IPS-20b (cell line): ENCODE measurements around the gene FBXW9.
"Not testable (repeated sequence)": the region's sequence is repeated elsewhere in the genome, so short reads cannot be mapped to it uniquely, and the experiment has no call there.

Source experiments
- H3K27ac ChIP-seq: one replicate; pipeline ENCODE4 v1.5.1; 2013; ENCODE audit warnings: low read length
- H3K27me3 ChIP-seq: 2 replicates; pipeline ENCODE4 v1.6.1; 2013; ENCODE audit warnings: mild to moderate bottlenecking, low read length, inconsistent platforms; ENCODE audit not compliant: insufficient read depth
- H3K36me3 ChIP-seq: 2 replicates; pipeline ENCODE4 v1.6.1; 2013; ENCODE audit warnings: low read depth, mild to moderate bottlenecking, inconsistent platforms, low read length, moderate library complexity; ENCODE audit not compliant: insufficient read depth
- H3K4me1 ChIP-seq: 2 replicates; pipeline ENCODE4 v1.6.1; 2013; ENCODE audit warnings: mild to moderate bottlenecking, control low read depth, inconsistent platforms, low read length, moderate library complexity; ENCODE audit not compliant: insufficient read depth
- H3K4me3 ChIP-seq: 2 replicates; pipeline ENCODE4 v1.5.1; 2013; ENCODE audit warnings: mild to moderate bottlenecking, low read length, inconsistent platforms
- H3K9ac ChIP-seq: 2 replicates; pipeline ENCODE4 v1.6.1; 2013; ENCODE audit warnings: low read depth, mild to moderate bottlenecking, inconsistent platforms, low read length, moderate library complexity
- H3K9me3 ChIP-seq: 2 replicates; pipeline ENCODE4 v1.6.1; 2013; ENCODE audit warnings: mild to moderate bottlenecking, low read depth, low read length, inconsistent platforms; ENCODE audit not compliant: insufficient read depth

Gene FBXW9

DNA sequence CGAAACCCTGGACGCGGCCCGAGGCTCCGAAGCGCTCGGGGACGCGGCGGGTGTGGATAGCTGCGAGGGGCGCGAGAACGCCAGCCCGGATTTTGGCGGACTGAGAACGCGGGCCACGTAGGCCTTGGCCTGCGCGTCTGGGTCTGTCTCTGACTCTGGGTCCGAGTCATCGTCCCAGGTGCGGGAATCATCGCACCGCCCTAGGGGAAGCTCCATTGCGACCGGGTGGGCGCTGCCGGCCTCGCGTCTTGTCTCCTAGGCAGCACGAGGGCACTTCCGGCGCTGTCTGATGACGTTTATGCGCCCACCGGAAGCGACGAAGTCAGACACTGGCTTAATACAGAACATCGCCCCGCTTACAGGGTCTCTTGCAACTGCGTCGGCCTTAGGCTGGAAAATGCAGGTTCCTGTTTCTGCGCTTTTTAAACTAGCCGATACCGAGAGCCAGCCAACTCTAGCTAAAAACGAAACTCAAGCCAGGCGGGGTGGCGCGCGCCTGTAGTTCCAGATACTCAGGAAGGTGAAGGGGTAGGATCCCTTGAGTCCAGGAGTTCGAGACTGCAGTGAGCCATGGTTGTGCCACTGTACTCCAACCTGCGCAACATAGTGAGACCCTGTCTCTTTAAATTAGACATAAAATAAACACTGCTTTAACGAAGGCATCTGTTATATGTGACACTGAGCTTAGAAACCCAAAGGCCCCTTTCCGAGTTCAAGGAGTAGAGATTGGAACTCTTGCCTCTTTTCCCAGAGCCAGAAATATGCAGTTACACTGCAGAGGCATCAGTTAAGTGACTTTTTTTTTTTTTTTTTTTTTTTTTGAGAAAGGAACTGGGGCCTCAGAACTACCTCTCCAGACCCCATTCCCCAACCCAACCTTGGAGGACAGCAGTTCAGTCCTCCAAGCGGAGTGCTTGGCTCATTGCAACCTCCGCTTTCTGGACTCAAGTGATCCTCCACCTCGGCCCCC, at the start of gene FBXW9:
Gene FBXW9 (minus strand): TSS at position 266 of the 970 bp plus-strand sequence. CDS start 50 bp downstream, at position 216.
- no peaks in the 10 kb centered on the region for H3K27me3 ChIP-seq
- 0 out of 2 replicates have a peak, but pooled peaks cover 3% of the 10 kb centered on the region for H3K4me1 ChIP-seq
- H3K9ac ChIP-seq = peak within 1 kb of the TSS; percentile 90
- peak within 1 kb of the TSS; percentile 93 for H3K4me3 ChIP-seq
- peaks cover 36% of the 10 kb centered on the region for H3K36me3 ChIP-seq
- H3K27ac ChIP-seq = peak within 1 kb of the TSS; percentile 59
- no peaks in the 10 kb centered on the region for H3K9me3 ChIP-seq

GRCh38 chr19:12745166-12745897, 48.9 kb upstream of the FBXW9 start:
- no peaks in the 10 kb centered on the region for H3K9me3 ChIP-seq
- no peak overlapping the region for H3K4me3 ChIP-seq
- H3K4me1 ChIP-seq = no peaks in the 10 kb centered on the region
- H3K9ac ChIP-seq = no peak overlapping the region
- H3K36me3 ChIP-seq = peaks cover 44% of the 10 kb centered on the region
- peaks cover 9% of the 10 kb centered on the region for H3K27me3 ChIP-seq
- no peak overlapping the region for H3K27ac ChIP-seq

DNA sequence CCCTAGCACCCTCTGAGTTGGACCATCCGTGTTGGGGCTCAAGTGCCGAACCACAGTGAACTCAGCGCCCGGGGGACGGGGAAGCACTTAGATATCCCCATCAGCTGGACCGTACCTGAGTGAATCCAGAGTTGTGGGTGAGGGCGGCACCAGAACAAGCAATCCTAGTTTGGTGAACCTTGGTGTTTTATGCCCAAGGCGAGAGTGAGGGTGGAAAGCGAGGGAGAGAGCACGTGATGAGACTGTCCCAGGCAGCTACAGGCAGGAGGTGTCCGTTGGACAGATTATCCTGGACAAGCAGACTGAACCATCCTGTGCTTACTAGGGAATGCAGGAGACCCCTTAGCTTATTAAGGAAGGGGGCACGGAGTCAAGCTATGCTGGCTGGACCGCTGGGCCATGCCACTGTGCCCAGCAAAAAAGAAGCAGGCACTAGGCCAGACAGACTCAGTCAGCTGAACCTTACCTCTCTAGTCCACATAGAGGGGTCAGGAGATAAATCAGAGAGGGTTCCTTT, 41.5 kb upstream of the FBXW9 start:
- Histone ChIP-seq H3K27me3 (no peaks in the 10 kb centered on the region), H3K9ac (peak overlapping the region; percentile 83), H3K4me3 (peak overlapping the region; percentile 95), H3K27ac (peak overlapping the region; percentile 70), H3K9me3 (no peaks in the 10 kb centered on the region), H3K36me3 (peaks cover 22% of the 10 kb centered on the region; the same call in 1 of the 2 replicates), H3K4me1 (no peaks in the 10 kb centered on the region; the same call in 1 of the 2 replicates)

DNA sequence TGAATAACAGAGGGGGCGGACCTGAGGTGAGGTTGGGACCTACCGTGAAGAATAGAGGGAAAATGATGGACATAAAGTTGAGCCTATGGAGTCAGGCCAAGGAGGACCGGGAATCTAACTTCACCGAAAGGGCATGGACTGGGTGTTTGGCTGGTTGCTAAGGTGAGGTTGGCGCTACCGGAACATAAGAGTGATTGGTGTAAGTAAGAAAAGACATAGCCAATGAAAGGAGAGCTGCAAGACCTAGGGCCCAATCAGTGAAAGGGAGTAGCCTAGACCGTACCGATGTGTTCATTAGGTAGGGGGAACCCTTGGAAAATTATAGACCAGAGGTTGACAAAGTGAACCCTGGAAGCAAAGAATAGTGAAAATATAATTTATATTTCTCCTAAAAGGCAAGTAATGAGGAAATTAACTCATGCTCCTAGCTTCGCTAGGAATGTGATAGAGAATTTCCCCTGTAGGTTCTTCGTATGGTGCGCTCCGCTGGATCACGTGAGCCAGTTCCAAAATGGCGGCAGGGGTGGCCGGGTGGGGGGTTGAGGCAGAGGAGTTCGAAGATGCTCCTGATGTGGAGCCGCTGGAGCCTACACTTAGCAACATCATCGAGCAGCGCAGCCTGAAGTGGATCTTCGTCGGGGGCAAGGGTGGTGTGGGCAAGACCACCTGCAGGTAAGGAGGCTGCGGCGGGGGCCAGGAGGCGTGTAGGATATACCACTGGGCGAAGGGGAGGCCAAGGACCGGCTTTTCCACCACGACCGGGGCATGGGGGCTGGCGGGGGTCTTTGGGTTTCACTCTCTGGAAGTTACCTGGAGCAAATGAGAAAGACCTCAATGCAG, 40.8 kb upstream of the FBXW9 start, which contains the start of gene GET3:
Gene GET3 (plus strand): TSS at position 503 of the 840 bp plus-strand sequence. CDS start 9 bp downstream, at position 512.
- H3K36me3 ChIP-seq = peaks cover 21% of the 10 kb centered on the region; the same call in 1 of the 2 replicates
- H3K27ac ChIP-seq = peak within 1 kb of the TSS; percentile 70
- H3K27me3 ChIP-seq = no peaks in the 10 kb centered on the region
- no peaks in the 10 kb centered on the region; the same call in 1 of the 2 replicates for H3K4me1 ChIP-seq
- H3K4me3 ChIP-seq = peak within 1 kb of the TSS; percentile 95
- no peaks in the 10 kb centered on the region for H3K9me3 ChIP-seq
- peak within 1 kb of the TSS; percentile 83 for H3K9ac ChIP-seq

- Histone ChIP-seq H3K9me3 (no peaks in the 10 kb centered on the region), H3K27me3 (no peaks in the 10 kb centered on the region), H3K4me1 (no peaks in the 10 kb centered on the region; the same call in 1 of the 2 replicates), H3K36me3 (peaks cover 39% of the 10 kb centered on the region), H3K4me3 (peak overlapping the region; percentile 89), H3K9ac (peak overlapping the region; percentile 89), H3K27ac (peak overlapping the region; percentile 49)
Observed at GRCh38 chr19:12733369-12734214, 37.2 kb upstream of the FBXW9 start.

DNA sequence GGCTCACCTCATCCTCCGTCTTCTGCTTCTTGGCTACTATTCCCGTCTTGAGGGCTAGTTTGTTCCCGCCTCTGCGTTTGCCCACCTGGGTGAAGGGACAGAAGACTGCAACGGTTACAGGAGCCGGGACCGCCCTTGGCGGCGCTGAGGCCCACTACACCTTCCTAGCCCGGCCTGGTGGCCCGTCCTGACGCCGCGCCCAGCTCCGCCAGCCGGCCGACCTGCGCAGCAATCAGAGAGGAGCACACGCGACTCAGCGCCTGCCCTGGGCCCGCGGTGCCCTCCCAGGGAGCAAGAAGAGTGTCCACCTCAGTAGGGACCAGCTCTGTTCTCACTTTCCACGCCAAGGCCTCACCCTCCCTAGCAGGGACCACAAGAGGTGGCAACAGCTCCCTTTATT, 34.9 kb upstream of the FBXW9 start:
- H3K27me3 ChIP-seq = no peaks in the 10 kb centered on the region
- no peak overlapping the region for H3K27ac ChIP-seq
- no peak overlapping the region for H3K4me3 ChIP-seq
- H3K9me3 ChIP-seq = no peaks in the 10 kb centered on the region
- peaks cover 42% of the 10 kb centered on the region for H3K36me3 ChIP-seq
- H3K9ac ChIP-seq = no peak overlapping the region
- no peaks in the 10 kb centered on the region; the same call in 1 of the 2 replicates for H3K4me1 ChIP-seq

DNA sequence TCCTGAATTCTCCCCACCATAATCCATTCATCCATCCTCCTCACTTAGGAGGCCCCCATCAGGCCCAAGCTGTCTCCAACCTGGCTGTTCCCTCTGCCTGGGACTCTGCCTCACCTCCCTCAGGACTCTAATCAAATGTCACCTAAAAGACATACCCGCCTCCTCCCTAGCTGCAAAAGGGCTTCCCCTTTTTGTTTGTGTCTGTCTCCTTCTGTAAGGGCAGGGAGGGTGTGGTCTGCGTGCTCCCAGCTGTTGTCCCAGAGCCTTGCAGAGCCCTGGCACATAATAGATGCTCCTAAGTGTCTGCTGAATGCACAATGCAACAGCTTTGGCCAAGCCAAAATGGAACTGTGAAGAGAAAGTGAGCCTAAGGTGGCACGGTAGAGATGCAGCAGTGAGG, 33.6 kb upstream of the FBXW9 start:
- H3K4me3 ChIP-seq = no peak overlapping the region
- H3K27me3 ChIP-seq = no peaks in the 10 kb centered on the region
- H3K36me3 ChIP-seq = peaks cover 42% of the 10 kb centered on the region
- no peaks in the 10 kb centered on the region; the same call in 1 of the 2 replicates for H3K4me1 ChIP-seq
- H3K9ac ChIP-seq = no peak overlapping the region
- H3K27ac ChIP-seq = no peak overlapping the region
- no peaks in the 10 kb centered on the region for H3K9me3 ChIP-seq

DNA sequence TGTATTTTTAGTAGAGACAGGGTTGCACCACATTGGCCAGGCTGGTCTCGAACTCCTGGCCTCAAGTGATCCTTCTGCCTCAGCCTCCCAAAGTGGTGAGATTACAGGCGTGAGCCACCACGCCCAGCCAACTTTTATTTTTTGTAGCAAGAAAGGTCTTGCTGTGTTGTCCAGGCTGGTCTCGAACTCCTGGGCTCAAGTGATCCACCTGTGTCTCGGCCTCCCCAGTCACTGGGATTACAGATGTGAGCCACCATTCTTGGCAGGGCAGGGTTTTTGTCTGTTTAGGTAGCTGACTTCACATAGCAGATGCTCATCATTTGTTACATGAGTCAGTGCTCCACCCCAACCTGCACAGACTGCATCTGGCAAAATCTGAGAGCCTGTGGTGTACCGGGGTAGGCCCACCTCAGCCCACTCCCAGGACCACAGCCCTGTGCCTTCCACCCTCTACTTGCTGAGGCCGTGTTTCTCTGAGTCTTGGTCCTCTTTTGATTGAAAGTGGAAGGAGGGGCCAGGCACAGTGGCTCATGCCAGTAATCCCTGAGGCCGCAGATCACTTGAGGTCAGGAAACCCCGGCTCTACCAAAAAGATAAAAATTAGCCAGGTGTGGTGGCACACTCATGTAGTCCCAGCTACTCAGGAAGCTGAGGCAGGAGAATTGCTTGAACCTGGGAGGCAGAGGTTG, 31.5 kb upstream of the FBXW9 start:
- no peaks in the 10 kb centered on the region for H3K9me3 ChIP-seq
- peaks cover 42% of the 10 kb centered on the region for H3K36me3 ChIP-seq
- H3K9ac ChIP-seq = no peak overlapping the region
- H3K4me3 ChIP-seq = no peak overlapping the region
- H3K27ac ChIP-seq = no peak overlapping the region
- H3K27me3 ChIP-seq = no peaks in the 10 kb centered on the region
- H3K4me1 ChIP-seq = no peaks in the 10 kb centered on the region; the same call in 1 of the 2 replicates

DNA sequence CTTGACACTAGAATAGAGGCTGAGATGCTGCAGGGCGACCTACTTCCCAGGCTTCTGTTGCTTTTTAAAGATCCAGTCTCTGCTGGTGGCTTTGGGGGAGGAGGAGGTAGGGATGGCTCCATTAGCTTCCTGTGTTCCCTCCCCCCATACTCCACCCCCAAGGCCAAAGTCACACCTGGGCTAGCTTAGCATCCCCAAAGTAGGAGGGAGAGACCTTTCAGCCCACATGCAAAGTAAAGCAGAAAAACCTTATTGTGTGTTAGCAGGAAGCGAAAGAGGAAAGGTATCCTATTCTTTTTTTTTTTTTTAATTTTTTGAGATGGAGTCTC, 30.5 kb upstream of the FBXW9 start:
- no peak overlapping the region for H3K4me3 ChIP-seq
- H3K9ac ChIP-seq = no peak overlapping the region; the same call in 1 of the 2 replicates
- H3K9me3 ChIP-seq = no peaks in the 10 kb centered on the region
- H3K27me3 ChIP-seq = no peaks in the 10 kb centered on the region
- no peaks in the 10 kb centered on the region for H3K4me1 ChIP-seq
- peaks cover 38% of the 10 kb centered on the region for H3K36me3 ChIP-seq
- no peak overlapping the region for H3K27ac ChIP-seq

DNA sequence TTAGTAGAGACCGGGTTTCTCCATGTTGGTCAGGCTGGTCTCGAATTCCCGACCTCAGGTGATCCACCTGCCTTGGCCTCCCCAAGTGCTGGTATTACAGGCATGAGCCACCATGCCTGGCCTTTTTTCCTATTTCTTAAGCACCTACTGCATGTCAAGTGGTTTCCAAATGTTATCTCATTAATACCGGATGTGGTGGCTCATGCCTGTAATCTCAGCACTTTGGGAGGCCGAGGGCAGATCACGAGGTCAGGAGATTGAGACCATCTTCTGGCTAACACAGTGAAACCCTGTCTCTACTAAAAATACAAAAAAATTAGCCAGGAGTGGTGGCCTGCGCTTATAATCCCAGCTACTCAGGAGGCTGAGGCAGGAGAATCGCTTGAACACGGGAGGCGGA, 29.2 kb upstream of the FBXW9 start:
- not testable (repeated sequence) for H3K27me3 ChIP-seq, H3K4me3 ChIP-seq, H3K9ac ChIP-seq, H3K9me3 ChIP-seq, H3K27ac ChIP-seq, H3K4me1 ChIP-seq
- peaks cover 27% of the 10 kb centered on the region for H3K36me3 ChIP-seq
